HL-60 (cell line): ENCODE measurements around the gene TMEM60.

ENCODE experiments used
- CTCF ChIP-seq: IDR thresholded peaks from one replicate; pipeline ENCODE4 v1.5.1; 2011; ENCODE audit warnings: low read length, control low read depth, inconsistent platforms; ENCODE audit not compliant: insufficient read depth
- GABPA ChIP-seq: IDR thresholded peaks from 2 replicates; pipeline ENCODE4 v1.6.1; 2012; ENCODE audit warnings: low read depth
- REST ChIP-seq: IDR thresholded peaks from 2 replicates; pipeline ENCODE4 v1.6.1; 2012; ENCODE audit warnings: low read depth; ENCODE audit not compliant: insufficient replicate concordance
- SPI1 ChIP-seq: IDR thresholded peaks from 2 replicates; pipeline ENCODE4 v1.6.1; 2012; ENCODE audit warnings: low read depth, mild to moderate bottlenecking, borderline replicate concordance

GRCh38 chr7:77813180-77813579, 14.9 kb upstream of the TMEM60 start:
- TF ChIP-seq REST (no peak), CTCF (no peak), SPI1 (no peak), GABPA (no peak)
